GM10266 (cell line): ENCODE results near the gene DPM3.
"Not testable (repeated sequence)": the region's sequence is repeated elsewhere in the genome, so short reads cannot be mapped to it uniquely, and the experiment has no call there.

Experiments used
- DNase-seq: peaks from one replicate; pipeline ENCODE4 v3.0.0; 2012; ENCODE audit errors: extremely low spot score
- CTCF ChIP-seq: IDR thresholded peaks from 2 replicates; pipeline ENCODE4 v1.5.1; 2012; ENCODE audit warnings: mild to moderate bottlenecking, low read depth; ENCODE audit not compliant: control insufficient read depth, insufficient read depth; ENCODE audit errors: missing control alignments

Gene DPM3

GRCh38 chr1:155170101-155170785 is 29.9 kb upstream of the DPM3 start:
- no peak for TF ChIP-seq CTCF
- DNase-seq, result no peak

- no peak for TF ChIP-seq CTCF
- DNase-seq, result no peak
These were observed 29.2 kb upstream of the DPM3 start for GRCh38 chr1:155169541-155169940.

- no peak for DNase-seq
- no peak for TF ChIP-seq CTCF
These were observed 28.3 kb upstream of the DPM3 start for GRCh38 chr1:155168456-155169210.

- DNase-seq, result not testable (repeated sequence)
These were observed 27.7 kb upstream of the DPM3 start for GRCh38 chr1:155168105-155168445.

GRCh38 chr1:155167166-155168104 is 27.1 kb upstream of the DPM3 start:
- peak; percentile 94 for TF ChIP-seq CTCF
- peak; percentile 80 for DNase-seq

- TF ChIP-seq CTCF, result no peak
- no peak for DNase-seq
These were observed 26.3 kb upstream of the DPM3 start for GRCh38 chr1:155166471-155167165.

- no peak for TF ChIP-seq CTCF
- DNase-seq, result no peak
These were observed 25.7 kb upstream of the DPM3 start for GRCh38 chr1:155166051-155166470.

GRCh38 chr1:155164625-155165024 is 24.3 kb upstream of the DPM3 start:
- DNase-seq, result not testable (repeated sequence)

GRCh38 chr1:155163785-155164184 is 23.5 kb upstream of the DPM3 start:
- not testable (repeated sequence) for DNase-seq

GRCh38 chr1:155162631-155163030 is 22.3 kb upstream of the DPM3 start:
- DNase-seq, result not testable (repeated sequence)
